ENCODE data around the gene CELF2. TPM values are rescaled to one million over a fixed set of nuclear protein-coding genes. Genes with fewer than 3 reads are reported as not detected.

Gene CELF2
- polyA plus RNA-seq, 1 donor from 2014 or later: 55.5 TPM

DNA sequence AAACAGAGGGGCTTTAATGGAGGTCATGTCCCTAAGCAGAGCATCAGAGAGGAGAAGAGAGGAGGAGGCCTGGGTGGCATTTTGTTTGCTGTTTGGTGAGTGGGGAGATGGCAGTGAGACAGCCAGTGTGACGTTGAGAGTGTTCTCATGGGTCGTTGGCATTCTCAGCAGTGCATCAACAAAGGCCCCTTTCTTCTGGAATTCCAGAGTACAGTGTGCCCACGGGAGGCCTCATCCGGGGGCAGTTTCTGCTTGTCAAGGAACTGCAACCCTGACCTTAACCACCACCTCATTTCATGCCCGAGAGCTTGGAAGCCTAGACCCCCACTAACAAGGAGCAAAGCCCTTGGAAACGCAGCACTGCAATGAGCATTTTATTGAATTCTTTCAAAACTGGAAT, 92.9 kb downstream of the CELF2 start:
- Histone ChIP-seq H3F3A (ENCODE audit: insufficient read depth, low read length, poor library complexity, severe bottlenecking) (no peaks in the 10 kb centered on the region), H3K27me3 (ENCODE audit: insufficient read depth, low read depth, low read length) (no peaks in the 10 kb centered on the region), H3K4me3 (ENCODE audit: low read length) (no peak overlapping the region), H3K9ac (ENCODE audit: low read length) (no peak overlapping the region), H3K79me2 (replicated peaks; ENCODE audit: insufficient read depth, low read length) (peaks cover 9% of the 10 kb centered on the region), H3K9me2 (ENCODE audit: insufficient read depth, low read length) (no peaks in the 10 kb centered on the region), H3K36me3 (ENCODE audit: insufficient read depth, low read length) (no peaks in the 10 kb centered on the region), H3K9me3 (ENCODE audit: low read length) (no peaks in the 10 kb centered on the region), H3K27ac (ENCODE audit: low read length) (no peak overlapping the region), H3K4me2 (ENCODE audit: low read length) (no peak overlapping the region), H4K20me1 (ENCODE audit: insufficient read depth) (no peaks in the 10 kb centered on the region), H2AFZ (ENCODE audit: low read depth, low read length) (no peak overlapping the region)
- TF ChIP-seq CTCF (IDR thresholded peaks at IDR 0.05; ENCODE audit: poor library complexity, severe bottlenecking): no peak
- no peak for TF ChIP-seq SMC3 (conservative IDR thresholded peaks at IDR 0.05; ENCODE audit: poor library complexity)

DNA sequence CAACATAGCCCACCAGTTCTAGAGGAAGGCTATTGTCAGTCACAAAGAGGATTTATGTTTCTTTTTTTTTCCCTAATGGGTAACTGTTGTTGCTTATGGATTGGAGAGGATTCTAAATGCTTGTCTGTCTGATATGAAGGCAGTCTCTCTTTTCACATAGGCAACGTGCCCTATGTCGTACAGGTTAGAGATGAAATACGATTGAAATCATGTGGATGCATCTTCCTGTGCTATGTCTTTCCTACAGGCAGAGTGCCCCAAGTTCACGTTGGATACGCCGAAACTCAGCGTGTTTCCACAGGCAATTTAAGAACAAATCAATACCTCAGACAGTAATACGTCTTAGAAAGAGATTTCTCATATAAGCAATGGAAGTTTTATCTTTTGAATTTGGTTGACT, 93.8 kb downstream of the CELF2 start:
- H3K27ac ChIP-seq (ENCODE audit: low read length): no peak overlapping the region

More for the DNA sequence above, 93.8 kb downstream of the CELF2 start:
- H3K9me3 ChIP-seq (ENCODE audit: low read length): no peaks in the 10 kb centered on the region
- no peak overlapping the region for H3K4me3 ChIP-seq (ENCODE audit: low read length)
- no peaks in the 10 kb centered on the region for H3K36me3 ChIP-seq (ENCODE audit: insufficient read depth, low read length)
- no peak overlapping the region for H2AFZ ChIP-seq (ENCODE audit: low read depth, low read length)
- H3K9me2 ChIP-seq (ENCODE audit: insufficient read depth, low read length): no peaks in the 10 kb centered on the region
- H3K4me2 ChIP-seq (ENCODE audit: low read length): no peak overlapping the region
- peaks cover 4% of the 10 kb centered on the region for H3F3A ChIP-seq (ENCODE audit: insufficient read depth, low read length, poor library complexity, severe bottlenecking)
- no peaks in the 10 kb centered on the region for H3K27me3 ChIP-seq (ENCODE audit: insufficient read depth, low read depth, low read length)
- no peak overlapping the region for H3K9ac ChIP-seq (ENCODE audit: low read length)
- TF ChIP-seq MXI1 (conservative IDR thresholded peaks at IDR 0.05; ENCODE audit: poor library complexity, severe bottlenecking) (no peak), SMC3 (conservative IDR thresholded peaks at IDR 0.05; ENCODE audit: poor library complexity) (no peak), CTCF (IDR thresholded peaks at IDR 0.05; ENCODE audit: poor library complexity, severe bottlenecking) (no peak), RAD21 (conservative IDR thresholded peaks at IDR 0.05) (no peak), REST (IDR thresholded peaks at IDR 0.05; ENCODE audit: borderline replicate concordance) (no peak), POLR2AphosphoS5 (IDR thresholded peaks at IDR 0.05) (no peak), EP300 (conservative IDR thresholded peaks at IDR 0.05; ENCODE audit: poor library complexity, severe bottlenecking) (no peak), EZH2 (IDR thresholded peaks at IDR 0.05; ENCODE audit: borderline replicate concordance, insufficient read depth, low read length, poor library complexity, severe bottlenecking) (no peak), TAF1 (IDR thresholded peaks at IDR 0.05; ENCODE audit: low read depth) (no peak)
- no peaks in the 10 kb centered on the region for H4K20me1 ChIP-seq (ENCODE audit: insufficient read depth)
- H3K79me2 ChIP-seq (replicated peaks; ENCODE audit: insufficient read depth, low read length): peaks cover 9% of the 10 kb centered on the region
